GM18505 (cell line): Measurements from ENCODE around the gene LAP3.

ENCODE experiments used
- ATAC-seq: cut with Tn5 transposase; IDR thresholded peaks from one replicate; pipeline ENCODE4 v1.9.1; 2021; ENCODE audit not compliant: unreplicated experiment
- POLR2A ChIP-seq: IDR thresholded peaks from 4 replicates; pipeline ENCODE4 v1.6.1; 2011; ENCODE audit warnings: borderline replicate concordance; ENCODE audit not compliant: insufficient read depth, insufficient read length; ENCODE audit errors: extremely low read depth

LAP3 gene

DNA sequence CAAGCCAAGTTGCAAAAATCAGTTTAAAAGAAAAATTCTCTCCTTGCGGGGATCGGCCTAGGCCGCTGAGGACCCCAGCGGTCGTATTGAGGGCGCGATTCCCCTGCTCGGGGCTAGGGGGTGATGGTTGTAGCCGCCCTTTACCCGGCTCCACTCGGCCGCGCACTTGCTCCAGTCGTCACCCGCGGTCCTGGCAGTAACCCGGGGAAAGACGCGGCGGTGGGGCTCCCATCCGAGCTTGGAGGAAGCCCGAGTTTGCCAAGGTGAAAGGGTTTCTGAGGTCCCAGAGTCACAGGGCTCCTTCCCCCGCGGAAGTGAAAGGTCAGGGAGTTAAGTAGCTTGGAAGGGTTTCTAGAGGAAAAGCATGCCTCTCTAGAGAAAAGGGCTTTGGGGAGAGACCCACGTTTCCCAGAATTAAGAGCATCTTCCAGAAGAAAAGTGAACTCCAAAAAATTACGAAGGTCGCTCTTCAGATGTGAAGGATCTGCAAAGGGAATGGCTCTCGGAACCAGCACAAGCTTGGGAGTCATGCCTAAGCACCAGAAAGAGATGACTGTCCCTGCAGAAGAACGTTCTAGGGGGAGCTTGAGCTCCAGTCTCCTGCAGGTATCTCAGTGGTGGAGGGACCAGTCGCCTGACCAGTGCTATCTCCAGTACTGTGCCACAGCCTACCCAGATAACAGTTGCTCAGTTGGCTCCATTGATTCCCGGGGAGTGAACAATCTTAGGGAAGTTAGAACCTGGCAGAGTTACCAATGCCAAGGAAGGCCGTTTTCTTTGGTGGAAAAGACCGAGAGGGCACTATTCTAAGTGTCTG is 875 bp downstream of the LAP3 start:
- peak; percentile 4 for ATAC-seq
- TF ChIP-seq POLR2A: peak; percentile 43

- ATAC-seq: peak; percentile 22
- no peak for TF ChIP-seq POLR2A
These were observed 1.5 kb downstream of the LAP3 start for GRCh38 chr4:17578482-17578891.

GRCh38 chr4:17580969-17581368 is 4.0 kb downstream of the LAP3 start:
- no peak for TF ChIP-seq POLR2A
- ATAC-seq: no peak

- TF ChIP-seq POLR2A: no peak
- ATAC-seq: no peak
These were observed 6.3 kb downstream of the LAP3 start for GRCh38 chr4:17583276-17583675.

- peak; percentile 42 for TF ChIP-seq POLR2A
- no peak for ATAC-seq
These were observed 6.9 kb downstream of the LAP3 start for GRCh38 chr4:17583941-17584340.

DNA sequence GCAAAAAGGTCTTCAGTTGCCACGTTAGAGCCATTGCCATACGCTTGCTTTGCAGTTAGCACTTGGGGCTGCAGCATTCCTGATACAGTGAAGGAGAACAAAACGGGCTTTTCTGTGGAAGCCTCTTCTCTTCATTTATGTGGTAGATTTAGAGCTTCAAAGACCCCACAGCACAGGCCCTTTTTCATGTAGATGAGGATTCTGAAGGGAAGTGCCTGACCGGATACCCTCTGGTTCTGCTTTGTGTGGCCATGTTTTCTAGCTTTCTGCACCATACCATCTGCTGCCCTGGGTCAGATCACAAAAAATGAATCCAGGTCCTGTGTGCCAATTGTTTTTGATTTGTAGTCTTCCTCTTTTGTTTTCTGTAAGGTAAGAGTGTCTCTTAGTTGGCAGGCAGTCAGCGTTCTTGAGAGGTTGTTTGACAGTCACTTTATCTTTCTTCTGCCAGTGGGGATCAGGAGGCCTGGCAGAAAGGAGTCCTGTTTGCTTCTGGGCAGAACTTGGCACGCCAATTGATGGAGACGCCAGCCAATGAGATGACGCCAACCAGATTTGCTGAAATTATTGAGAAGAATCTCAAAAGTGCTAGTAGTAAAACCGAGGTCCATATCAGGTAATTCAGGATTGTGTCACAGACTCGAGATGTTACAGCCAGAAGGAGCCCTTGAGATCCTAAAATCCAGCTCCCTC is 7.7 kb downstream of the LAP3 start:
- TF ChIP-seq POLR2A: no peak
- no peak for ATAC-seq

DNA sequence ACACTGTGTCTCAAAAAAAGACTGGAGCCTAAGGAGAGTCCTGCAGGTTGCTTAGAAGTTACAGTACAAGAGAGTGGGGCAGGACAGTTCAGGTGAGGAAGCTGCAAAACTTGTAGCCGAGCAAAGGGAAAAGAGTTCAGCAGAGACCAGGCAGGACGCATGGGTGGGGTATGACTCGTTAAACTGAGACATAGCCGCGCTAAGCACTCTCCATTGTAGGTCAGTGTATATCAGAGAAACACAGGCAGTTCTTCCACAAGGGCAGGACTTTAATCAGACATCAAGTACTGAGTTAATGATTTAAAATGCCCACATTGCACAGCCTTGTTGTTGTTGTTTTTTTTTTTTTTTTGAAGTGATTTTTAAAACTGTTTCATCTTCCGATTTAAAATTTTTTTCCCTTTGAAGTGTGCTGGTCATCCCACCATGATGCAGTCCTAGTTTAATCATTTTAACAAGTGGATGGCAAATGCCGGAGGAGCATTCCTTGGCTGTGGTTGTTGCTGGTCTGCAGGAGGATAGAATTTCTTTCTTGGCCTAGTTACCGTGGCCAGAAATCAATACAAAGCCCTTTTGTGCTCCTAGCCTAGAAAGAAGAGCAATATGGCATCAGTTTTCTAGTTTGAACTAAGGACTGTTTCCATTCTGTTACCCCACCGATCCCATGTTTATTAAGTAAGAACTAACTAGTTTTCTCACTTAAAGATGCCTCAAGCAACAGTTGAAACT is 10.3 kb downstream of the LAP3 start:
- TF ChIP-seq POLR2A: no peak
- no peak for ATAC-seq

DNA sequence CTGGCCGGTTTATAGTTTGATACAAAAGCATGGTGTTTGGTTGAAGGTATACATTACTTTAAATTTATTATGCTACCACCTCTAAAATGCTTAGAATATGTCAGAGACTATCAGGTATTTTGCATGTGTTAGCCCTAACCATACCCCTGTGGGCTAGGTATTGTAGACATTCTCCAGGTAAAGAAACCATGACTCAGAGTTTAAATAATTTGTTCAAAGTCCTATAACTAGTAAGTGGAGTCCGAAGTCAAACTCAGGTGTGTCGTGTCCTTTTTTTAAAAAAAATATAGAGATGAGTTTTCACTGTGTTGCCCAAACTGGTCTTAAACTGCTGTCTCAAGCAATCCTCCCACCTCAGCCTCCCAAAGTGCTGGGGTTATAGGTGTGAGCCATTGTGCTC is 12.4 kb downstream of the LAP3 start:
- ATAC-seq: no peak
- TF ChIP-seq POLR2A: no peak

DNA sequence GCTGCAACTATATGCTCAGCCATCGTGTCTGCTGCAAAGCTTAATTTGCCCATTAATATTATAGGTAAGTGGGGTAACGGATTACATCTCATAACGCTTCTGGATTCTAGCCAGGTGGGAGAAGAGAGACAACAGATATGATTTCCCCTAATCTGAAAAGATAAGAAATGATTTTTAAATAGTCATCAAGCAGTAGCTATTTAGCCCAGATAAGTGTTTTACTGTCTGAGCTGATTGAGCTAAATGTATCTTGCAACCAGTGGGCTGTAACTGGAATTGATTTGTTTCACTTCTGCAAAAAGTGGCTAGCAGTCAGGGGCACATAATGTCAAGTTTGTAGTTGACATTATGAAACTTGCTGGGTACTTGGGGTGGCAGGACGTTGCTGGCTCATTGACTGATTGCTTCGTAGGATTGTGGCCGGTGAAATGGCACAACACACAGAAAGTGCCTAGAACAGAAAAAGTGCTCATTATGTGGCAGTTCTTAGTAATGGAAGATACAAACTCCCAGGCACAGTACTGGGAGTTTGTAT is 18.5 kb downstream of the LAP3 start:
- peak; percentile 86 for ATAC-seq
- no peak for TF ChIP-seq POLR2A

GRCh38 chr4:17597517-17597916 is 20.5 kb downstream of the LAP3 start:
- no peak for ATAC-seq
- TF ChIP-seq POLR2A: no peak

DNA sequence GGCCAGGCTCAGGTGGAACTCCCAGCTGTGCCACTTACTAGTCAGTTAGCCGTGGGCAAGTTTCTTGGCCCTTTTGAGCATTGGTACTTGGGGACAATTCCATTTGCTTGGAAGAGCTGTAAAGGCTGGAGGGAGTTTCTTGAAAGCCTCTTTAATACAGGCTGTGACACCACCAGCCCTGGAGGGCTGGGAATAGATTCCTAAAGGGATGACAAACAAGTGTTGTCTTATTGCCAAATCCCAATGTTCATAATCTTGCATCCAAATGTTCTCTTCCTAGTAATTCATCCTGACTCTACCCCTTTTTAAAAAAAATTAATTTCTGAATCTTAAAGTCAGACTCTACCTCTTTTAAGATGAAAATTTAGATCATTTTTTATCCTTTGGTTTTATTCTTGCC is 22.8 kb downstream of the LAP3 start:
- ATAC-seq: no peak
- TF ChIP-seq POLR2A: no peak

DNA sequence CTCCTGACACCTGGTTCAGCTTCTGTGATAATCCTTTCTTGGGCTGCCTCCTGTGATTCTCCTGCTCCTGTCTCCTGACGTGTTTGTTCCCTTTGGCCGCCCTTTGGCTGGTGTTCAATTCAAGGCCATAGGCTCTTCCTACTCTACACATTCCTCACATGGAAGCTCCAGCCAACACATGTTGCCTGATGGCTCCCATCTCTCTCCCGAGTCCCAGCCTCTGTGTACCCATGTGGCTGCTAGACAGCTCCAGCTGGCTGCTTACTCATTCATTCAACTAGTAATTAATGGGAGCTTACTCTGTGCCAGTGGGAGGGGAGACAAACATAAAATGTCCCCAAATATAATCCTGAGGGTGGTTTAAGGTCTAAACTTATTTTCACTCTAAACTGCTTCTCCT is 28.2 kb downstream of the LAP3 start:
- ATAC-seq: no peak
- no peak for TF ChIP-seq POLR2A

DNA sequence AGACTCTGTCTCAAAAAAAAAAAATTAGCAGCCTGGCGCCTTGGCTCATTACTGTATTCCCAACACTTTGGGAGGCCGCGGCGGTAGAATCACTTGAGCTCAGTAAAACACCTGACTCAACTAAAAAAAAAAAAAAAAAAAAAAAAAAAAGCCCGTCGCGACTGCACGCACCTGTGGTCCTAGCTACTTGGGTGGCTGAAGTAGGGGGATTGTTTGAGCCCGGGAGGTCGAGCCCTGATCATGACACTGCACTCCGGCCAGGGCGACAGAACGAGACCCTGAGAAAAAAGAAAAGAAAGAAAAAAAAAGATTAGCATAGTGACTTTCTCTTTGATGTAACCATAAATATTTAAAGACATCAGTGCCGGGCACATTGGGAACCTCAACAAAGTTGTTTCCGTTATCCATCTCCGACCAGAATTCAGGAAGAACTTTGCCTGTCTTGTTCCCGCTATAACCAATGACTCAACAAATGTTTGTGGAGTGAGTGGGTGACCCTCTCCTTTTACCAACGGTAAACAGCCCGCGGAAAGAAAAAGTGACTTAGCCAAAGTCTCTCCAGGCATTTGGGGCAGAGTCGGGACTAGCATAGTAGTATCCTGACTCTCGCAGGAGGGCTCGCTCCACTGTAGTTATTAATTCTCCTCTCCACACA is 36.9 kb downstream of the LAP3 start:
- ATAC-seq: peak; percentile 49
- no peak for TF ChIP-seq POLR2A
